NOMO-1 treated with DMSO at 0.1 percent for 48 hours (cell line): Measurements from ENCODE around the gene SRPK2.
"Not testable (repeated sequence)": the region's sequence is repeated elsewhere in the genome, so short reads cannot be mapped to it uniquely, and the experiment has no call there.

Experiments
- DNase-seq: peaks from one replicate; lab custom pipeline; 2025; ENCODE audit not compliant: unreplicated experiment; lab: John Stamatoyannopoulos, UW

The SRPK2 gene

DNA sequence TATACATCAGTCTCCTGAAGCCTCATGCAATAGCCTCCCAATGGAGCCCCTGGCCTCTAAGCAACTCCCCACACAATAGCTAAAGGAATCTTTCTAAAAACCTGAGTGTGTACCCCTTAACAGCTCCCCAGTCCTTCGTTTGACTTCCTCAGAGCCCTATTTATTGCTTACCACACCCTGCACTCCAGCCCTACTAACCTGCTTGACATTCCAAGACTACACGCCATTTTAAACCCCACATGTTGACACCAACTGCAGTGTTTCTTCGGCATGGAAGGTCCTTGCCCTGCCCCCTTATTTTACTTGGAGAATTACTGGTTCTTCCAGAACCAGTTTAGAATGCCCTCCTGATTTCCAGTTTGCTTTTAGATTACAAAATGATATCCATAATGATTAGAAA lies 10.8 kb downstream of the SRPK2 start:
- DNase-seq, result no peak

DNA sequence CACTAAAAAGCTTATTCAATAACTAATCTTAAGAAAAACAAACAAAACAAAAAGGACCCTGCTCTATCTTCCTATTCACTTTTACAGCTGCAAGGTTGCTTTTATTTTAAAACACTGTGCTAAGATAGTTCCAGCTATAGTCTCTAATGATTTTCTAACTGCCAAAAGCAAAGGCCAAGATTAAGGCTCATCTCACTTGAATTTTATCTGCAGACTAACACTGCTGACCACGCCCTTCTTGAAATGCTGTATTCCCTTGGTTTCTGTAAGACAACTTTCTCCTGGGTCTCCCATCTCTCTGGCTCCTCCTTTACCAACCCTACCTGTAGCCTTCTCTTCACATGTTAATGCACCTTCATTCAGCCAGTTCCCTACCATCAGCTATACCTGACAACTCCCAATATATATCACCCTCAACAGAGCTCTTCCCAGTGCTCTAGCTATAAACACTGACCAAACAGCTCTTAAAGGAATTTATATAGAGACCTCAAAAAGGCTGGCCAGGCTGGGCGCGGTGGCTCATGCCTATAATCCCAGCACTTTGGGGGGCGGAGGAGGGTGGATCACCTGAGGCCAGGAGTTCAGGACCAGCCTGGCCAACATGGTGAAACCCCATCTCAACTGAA lies 11.7 kb downstream of the SRPK2 start:
- no peak for DNase-seq

DNA sequence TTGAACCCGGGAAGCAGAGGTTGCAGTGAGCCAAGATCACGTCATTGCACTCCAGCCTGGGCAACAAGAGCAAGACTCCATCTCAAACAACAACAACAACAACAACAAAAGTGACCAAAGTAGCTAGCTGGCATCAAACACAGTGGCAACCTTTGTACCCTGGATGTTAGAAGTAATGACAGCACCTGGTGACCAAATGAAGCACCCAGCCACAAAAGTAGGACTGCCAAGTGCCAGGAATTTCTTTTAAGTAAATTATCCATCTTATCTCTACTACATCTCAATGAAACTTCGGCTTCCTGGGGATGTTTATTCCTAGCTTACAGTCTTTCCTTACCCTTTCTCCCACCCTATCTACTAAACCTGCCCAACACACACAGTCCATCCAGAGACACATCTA lies 18.8 kb downstream of the SRPK2 start:
- DNase-seq, result no peak

GRCh38 chr7:105367458-105367857 lies 21.3 kb downstream of the SRPK2 start:
- no peak for DNase-seq

DNA sequence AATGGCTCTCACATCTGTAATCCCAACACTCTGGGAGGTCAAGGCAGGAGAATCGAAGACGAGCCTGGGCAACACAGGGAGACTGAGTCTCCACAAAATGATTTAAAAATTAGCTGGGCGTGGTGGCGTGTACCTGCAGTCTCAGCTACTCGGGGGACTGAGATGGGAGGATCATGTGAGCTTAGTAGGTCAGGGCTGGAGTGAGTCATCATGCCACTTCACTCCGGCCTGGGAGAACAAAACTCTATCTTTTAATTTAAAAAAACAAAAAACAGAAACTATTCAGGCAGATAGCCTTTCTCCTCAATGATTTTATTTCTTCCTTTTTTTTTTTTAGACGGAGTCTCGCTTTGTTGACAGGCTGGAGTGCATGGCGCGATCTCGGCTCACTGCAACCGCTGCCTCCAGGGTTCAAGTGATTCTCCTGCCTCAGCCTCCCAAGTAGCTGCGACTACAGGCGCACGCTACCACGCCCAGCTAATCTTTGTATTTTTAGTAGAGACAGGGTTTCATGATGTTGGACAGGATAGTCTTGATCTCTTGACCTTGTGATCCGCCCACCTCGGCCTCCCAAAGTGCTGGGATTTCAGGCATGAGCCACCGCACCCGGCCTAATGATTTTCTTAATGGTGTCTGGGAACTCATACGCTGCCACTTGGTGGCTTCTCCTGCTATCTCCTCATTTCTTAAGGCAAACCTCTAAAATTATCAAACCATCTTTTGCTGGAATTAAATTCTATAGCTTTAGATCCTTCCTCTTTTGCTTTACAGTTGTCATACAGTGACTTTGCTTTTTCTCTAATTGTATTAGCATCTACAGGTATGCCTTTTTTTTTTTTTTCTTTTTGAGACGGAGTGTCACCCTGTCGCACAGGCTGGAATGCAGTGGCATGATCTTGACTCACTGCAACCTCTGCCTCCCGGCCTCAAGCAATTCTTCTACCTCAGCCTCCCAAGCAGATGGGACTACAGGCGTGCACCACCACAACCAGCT lies 22.9 kb downstream of the SRPK2 start:
- no peak for DNase-seq

DNA sequence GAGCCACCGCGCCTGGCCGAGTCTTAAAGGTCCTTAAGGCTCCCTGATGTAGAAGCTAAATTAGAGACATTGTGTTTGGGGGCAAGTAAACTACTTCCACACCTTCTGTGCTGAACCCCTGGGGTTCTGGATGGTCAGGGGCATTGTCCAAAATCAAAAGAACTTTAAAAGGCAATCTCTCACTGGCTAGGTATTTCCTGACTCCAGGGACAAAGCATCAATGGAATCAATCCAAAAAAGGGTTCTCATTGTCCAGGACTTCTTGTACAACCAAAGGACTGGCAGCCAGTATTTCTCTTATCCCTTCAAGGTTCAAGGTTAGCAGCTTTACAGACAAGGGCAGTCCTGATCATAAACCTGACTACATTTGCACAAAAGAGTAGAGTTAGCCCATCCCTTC lies 24.0 kb downstream of the SRPK2 start:
- DNase-seq, result no peak

- DNase-seq, result not testable (repeated sequence)
Measured at GRCh38 chr7:105363657-105364056, 25.1 kb downstream of the SRPK2 start.

- not testable (repeated sequence) for DNase-seq
Measured at GRCh38 chr7:105362685-105363084, 26.0 kb downstream of the SRPK2 start.

DNA sequence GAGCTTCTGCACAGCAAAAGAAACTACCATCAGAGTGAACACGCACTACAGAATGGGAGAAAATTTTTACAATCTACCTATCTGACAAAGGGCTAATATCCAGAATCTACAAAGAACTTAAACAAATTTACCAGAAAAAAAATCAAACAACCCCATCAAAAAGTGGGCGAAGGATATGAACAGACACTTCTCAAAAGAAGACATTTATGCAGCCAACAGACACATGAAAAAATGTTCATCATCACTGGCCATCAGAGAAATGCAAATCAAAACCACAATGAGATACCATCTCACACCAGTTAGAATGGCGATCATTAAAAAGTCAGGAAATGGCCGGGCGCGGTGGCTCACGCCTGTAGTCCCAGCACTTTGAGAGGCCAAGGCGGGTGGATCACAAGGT lies 26.7 kb downstream of the SRPK2 start:
- DNase-seq, result not testable (repeated sequence)

- not testable (repeated sequence) for DNase-seq
Measured at GRCh38 chr7:105360149-105360548, 28.6 kb downstream of the SRPK2 start.

- no peak for DNase-seq
Measured at GRCh38 chr7:105355701-105356100, 33.0 kb downstream of the SRPK2 start.

DNA sequence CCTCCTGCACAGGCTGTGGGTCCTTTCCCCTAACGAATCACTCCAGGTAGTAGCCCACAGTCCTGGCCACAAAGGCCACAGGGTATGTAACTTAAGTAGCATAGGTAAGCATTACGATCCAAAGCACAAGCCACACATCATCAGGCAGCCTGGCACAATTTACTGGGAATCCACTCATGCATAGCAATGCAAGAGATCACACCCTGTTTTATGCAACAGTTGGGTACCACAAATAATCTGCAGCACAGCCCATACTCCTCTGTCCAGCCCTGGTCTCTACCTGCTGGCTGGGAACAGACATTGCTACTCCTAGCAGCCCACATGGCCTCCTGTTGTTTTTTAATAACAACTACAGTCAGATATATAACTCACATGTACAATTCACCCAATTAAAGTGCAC lies 34.3 kb downstream of the SRPK2 start:
- no peak for DNase-seq

DNA sequence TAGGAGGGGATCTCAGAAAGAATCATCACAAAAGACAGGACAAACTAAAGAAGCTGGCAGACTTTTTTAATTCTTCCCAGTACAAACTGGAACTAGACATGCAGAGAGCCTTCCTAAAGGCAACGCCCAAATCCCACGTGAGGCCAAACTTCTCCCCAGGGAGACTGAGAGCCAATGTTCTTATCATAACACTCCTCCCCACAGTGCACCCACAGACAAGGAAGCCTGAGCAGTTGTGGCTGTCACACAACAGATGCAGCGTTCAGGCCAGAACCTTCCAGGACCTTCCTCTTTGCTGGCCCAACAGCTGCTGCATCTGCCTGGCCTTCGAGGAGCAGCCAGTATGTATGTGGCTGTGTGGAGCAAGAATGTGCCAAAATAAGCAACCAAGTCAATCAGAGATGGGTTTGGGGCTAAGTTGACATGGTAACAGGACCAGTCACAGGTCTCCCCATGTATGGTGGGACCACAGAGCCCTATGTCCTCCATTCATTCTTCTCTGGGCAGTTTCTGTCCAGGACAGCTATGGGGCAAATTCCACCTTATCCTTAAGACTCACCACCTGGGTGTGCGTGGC lies 34.9 kb downstream of the SRPK2 start:
- DNase-seq, result no peak

GRCh38 chr7:105352901-105353668 lies 35.6 kb downstream of the SRPK2 start:
- DNase-seq, result no peak

DNA sequence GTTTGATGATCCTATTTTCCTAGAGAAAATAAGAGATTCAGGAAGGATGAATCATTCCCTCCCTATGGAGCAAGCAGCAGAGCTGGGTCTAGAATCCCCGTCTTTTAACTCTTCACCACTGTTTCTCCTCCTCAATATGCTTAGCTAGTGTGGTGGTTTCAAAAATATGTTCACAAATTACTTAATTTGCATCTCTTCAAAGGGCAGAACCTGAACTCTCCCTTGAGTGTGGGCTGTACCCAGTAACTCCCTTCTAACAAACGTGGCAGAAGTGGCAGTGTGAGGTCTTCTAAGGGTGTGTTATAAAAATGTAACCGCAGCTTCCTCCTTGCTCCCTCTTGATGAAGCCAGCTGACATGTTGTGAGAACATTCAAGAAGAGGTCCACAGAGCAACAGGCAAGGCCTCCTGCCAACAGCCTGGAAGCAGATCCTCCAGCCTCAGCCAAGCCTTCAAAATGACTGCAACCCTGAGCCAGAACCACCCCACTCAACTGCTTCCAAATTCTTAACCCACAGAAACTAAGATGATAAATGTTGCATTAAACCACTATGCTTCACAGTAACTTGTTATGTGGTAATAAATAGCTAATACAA lies 36.6 kb downstream of the SRPK2 start:
- DNase-seq, result peak; percentile 87

DNA sequence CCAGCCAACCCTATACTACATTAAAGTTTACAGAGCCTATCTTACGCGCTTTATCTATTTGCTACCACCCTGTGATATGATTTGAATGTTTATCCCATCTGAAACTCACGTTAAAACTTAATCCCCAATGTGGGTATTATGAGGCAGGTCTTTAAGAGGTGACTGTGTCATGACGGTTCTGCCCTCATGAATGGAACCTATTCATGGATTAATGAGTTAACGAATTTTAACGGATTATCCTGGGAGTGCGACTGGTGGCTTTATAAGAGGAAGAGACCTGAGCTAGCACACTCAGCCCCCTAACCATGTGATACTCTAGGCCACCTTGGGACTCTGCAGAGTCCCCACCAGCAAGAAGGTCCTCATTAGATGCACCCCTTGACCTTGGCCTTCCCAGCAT lies 37.8 kb downstream of the SRPK2 start:
- no peak for DNase-seq

- not testable (repeated sequence) for DNase-seq
Measured at GRCh38 chr7:105348177-105348576, 40.5 kb downstream of the SRPK2 start.

DNA sequence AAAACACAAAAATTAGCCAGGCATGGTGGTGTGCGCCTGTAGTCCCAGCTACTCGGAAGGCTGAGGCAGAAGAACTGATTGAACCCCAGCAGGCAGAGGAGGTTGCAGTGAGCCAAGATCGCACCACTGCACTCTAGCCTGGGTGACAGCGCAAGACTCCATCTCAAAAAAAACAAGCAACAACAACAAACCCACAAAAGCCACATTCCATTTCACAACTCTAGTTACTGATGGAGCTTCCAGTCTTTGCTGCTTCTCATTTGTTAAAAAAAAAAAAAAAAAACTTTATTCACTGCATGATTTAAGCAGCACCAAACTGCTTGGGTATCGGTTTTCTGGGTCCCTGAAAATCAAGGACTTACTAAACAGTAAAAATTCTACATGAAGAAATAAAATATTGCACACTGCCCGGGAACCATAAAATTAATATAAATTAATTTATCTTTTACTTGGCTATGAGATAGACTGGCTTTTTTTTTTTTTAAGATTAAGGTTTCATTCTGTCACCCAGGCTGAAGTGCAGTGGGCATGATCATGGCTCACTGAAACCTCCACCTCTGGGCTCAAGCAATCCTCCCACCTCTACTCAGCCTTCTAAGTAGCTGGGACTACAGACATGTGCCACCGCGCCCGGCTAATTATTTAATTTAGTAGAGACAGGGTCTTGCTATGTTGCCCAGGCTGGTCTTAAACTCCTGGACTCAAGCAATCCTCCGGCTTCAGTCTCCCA lies 42.0 kb downstream of the SRPK2 start:
- peak; percentile 49 for DNase-seq

DNA sequence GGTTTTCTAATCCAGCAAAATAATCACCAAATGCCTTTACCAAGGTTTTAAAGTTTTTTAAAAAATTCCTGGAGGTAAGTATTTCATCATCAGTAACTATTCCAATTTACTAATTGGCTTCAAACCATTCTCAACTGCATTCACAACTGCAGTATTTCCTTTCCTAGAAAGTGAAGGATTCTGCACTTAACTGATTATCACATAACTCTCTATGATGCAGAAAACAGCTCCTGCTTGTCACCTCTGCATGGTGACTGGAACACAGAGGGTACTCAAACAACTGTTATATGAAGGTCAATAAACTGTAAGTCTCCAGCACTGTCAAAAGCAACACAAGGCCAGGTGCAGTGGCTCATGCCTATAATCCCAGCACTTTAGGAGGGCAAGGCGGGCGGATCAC lies 42.6 kb downstream of the SRPK2 start:
- DNase-seq, result no peak

GRCh38 chr7:105345725-105346124 lies 43.0 kb downstream of the SRPK2 start:
- peak; percentile 24 for DNase-seq
